HEK293T (cell line): ENCODE measurements around the gene PPP1R10.
A peak's percentile ranks its signal among the peaks of the same experiment; 100 is the strongest.

Source experiments
- CTCF ChIA-PET: fragments of 350-600 bp; formaldehyde crosslinking; extraction: SDS; loops from one replicate; lab custom pipeline; 2021; ENCODE audit warnings: antibody characterized with exemption, inconsistent platforms; lab: Yijun Ruan, JAX
- POLR2A ChIA-PET: fragments of 350-600 bp; formaldehyde crosslinking; extraction: SDS; loops from one replicate; lab custom pipeline; 2020; ENCODE audit warnings: antibody characterized with exemption, inconsistent platforms; lab: Yijun Ruan, JAX
- DNase-seq: peaks from one replicate; pipeline ENCODE4 v3.0.0; 2012; ENCODE audit warnings: mixed read lengths; ENCODE audit errors: extremely low spot score
- ARNT ChIP-seq: fragments of 450-650 bp; IDR thresholded peaks from 2 replicates; pipeline ENCODE4 v1.6.1; 2017; ENCODE audit warnings: mild to moderate bottlenecking
- BHLHE40 ChIP-seq: fragments of 450-650 bp; IDR thresholded peaks from 2 replicates; pipeline ENCODE4 v1.6.1; 2016; ENCODE audit warnings: mild to moderate bottlenecking, moderate library complexity, borderline replicate concordance
- CTBP1 ChIP-seq: fragments of 450-650 bp; IDR thresholded peaks from 2 replicates; pipeline ENCODE4 v1.6.1; 2016; ENCODE audit warnings: borderline replicate concordance
- ELF4 ChIP-seq: fragments of 450-650 bp; IDR thresholded peaks from 2 replicates; pipeline ENCODE4 v1.6.1; 2017; ENCODE audit warnings: antibody characterized with exemption
- FOXA1 ChIP-seq: fragments of 450-650 bp; IDR thresholded peaks from 2 replicates; pipeline ENCODE4 v1.6.1; 2016; ENCODE audit warnings: mild to moderate bottlenecking
- FOXK2 ChIP-seq: fragments of 450-650 bp; IDR thresholded peaks from 2 replicates; pipeline ENCODE4 v1.6.1; 2016; ENCODE audit warnings: mild to moderate bottlenecking
- FOXM1 ChIP-seq: fragments of 450-650 bp; IDR thresholded peaks from 2 replicates; pipeline ENCODE4 v1.6.1; 2017; ENCODE audit warnings: mild to moderate bottlenecking, borderline replicate concordance
- HDGF ChIP-seq: fragments of 450-650 bp; IDR thresholded peaks from 2 replicates; pipeline ENCODE4 v1.6.1; 2017; ENCODE audit warnings: antibody characterized with exemption, borderline replicate concordance
- LEF1 ChIP-seq: fragments of 450-650 bp; IDR thresholded peaks from 2 replicates; pipeline ENCODE4 v1.6.1; 2017; ENCODE audit warnings: mild to moderate bottlenecking, borderline replicate concordance
- NFRKB ChIP-seq: fragments of 450-650 bp; IDR thresholded peaks from 2 replicates; pipeline ENCODE4 v1.6.1; 2016; ENCODE audit warnings: mild to moderate bottlenecking, moderate library complexity
- SP1 ChIP-seq: fragments of 450-650 bp; IDR thresholded peaks from 2 replicates; pipeline ENCODE4 v1.6.1; 2017
- SUZ12 ChIP-seq: fragments of 450-650 bp; IDR thresholded peaks from 2 replicates; pipeline ENCODE4 v1.6.1; 2016; ENCODE audit warnings: mild to moderate bottlenecking
- TARDBP ChIP-seq: fragments of 450-650 bp; IDR thresholded peaks from 2 replicates; pipeline ENCODE4 v1.6.1; 2016
- ZNF384 ChIP-seq: fragments of 450-650 bp; IDR thresholded peaks from 2 replicates; pipeline ENCODE4 v1.6.1; 2016
- TF ChIP-seq, protein P1 (sequence below): fragments of 450-650 bp; IDR thresholded peaks from 2 replicates; pipeline ENCODE4 v1.6.1; 2016

Gene PPP1R10

DNA sequence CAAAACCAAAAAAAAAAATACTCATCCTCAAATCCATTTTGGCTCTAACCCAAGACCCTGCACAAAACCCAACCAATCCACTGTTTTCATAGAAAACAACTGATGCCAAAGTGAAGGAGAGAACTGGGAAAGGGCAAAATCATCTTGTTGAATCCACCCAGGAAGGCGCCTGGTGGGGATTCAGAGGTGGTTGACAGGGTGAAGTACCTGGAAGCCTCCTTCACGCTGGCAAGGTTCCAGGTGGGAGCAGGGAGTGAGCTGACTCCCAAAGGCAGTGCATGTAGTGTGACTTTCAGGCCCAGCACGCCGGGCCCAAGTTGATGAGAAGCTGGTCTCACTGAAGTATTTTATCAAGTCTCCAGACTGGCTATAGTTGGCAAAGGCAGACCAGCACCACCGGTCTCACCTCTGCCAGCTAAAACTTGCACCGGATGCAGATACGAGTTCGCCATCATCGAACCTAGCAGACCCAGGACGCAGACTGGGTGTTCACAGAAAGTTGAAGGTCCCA lies 16.5 kb downstream of the PPP1R10 start:
- POLR2A ChIA-PET = interaction anchor here (1.0 to 7.0 kb wide), 5 partner anchors 10 to 56 kb away, joined by 3 to 90 read pairs (median 7); partner anchors contain the start of gene PRR3
- TF ChIP-seq, protein P1, sequence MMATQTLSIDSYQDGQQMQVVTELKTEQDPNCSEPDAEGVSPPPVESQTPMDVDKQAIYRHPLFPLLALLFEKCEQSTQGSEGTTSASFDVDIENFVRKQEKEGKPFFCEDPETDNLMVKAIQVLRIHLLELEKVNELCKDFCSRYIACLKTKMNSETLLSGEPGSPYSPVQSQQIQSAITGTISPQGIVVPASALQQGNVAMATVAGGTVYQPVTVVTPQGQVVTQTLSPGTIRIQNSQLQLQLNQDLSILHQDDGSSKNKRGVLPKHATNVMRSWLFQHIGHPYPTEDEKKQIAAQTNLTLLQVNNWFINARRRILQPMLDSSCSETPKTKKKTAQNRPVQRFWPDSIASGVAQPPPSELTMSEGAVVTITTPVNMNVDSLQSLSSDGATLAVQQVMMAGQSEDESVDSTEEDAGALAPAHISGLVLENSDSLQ = no peak
- TF ChIP-seq FOXA1 (no peak), SP1 (no peak)
- CTCF ChIA-PET = interaction anchor here (1.3 to 1.5 kb wide), 2 partner anchors 12 to 130 kb away, joined by 4 to 5 read pairs; no protein-coding TSS in a partner anchor
- no peak for DNase-seq

DNA sequence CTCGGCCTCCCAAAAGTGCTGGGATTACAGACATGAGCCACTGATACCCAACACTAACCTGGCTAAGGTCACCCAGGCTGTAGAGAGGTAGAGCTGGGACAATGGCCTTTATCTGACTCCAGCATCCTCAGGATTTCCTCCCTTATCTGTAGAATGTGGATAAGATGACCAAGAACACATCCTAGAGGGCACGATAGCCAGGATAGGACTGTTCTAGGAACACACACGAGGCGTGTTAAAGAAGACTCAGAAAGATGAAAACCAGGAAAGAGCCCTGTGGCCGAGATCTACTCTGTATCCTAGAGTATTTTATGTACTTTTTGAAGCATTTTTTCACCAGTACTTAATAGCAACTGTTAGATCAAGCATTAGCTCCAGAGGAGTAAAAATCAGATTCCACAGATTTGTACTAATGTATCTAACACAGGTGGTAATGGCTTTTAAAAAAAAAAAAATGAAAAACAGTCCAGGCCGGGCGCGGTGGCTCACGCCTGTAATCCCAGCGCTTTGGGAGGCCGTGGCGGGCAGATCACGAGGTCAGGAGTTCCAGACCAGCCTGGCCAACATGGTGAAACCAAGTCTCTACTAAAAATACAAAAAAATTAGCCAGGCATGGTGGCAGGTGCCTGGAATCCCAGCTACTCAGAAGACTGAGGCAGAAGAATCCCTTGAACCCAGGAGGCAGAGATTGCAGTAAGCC lies 17.3 kb downstream of the PPP1R10 start:
- ChIA-PET CTCF (no interaction called here), POLR2A (interaction anchor here (1.0 to 7.0 kb wide), 5 partner anchors 9 to 55 kb away, joined by 3 to 90 read pairs (median 7); partner anchors contain the start of gene PRR3)
- no peak for DNase-seq
- TF ChIP-seq BHLHE40 (no peak), FOXA1 (no peak), SP1 (no peak), HDGF (no peak), SUZ12 (no peak), CTBP1 (no peak)

DNA sequence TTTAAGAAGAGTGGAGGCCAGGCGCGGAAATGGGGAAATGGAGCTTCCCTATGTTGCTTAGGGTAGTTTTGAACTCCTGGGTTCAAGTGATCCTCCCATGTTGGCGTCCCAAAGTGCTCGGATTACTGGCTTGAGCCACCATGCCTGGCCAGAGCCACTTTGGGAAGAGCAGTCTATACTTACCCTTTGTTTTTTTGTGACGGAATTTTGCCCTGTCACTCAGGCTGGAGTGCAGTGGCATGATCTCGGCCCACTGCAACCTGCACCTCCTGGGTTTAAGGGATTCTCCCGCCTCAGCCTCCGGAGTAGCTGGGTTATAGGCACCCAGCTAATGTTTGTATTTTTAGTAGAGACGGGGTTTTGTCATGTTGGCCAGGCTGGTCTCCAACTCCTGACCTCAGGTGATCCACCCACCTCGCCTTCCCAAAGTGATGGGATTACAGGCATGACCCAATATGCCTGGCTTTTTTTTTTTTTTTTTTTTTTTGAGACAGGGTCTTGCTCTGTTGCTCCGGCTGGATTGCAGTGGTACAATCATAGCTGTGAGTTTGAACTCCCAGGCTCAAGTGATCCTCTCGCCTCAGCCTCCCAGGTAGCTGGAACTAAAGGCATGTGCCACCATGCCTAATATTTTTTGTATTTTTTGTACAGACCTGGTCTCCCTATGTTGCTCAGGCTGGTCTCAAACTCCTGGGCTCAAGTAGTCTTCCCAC lies 18.0 kb downstream of the PPP1R10 start:
- ChIA-PET POLR2A (interaction anchor here (1.1 to 7.0 kb wide), 4 partner anchors 9 to 42 kb away, joined by 3 to 90 read pairs (median 11); partner anchors contain the start of gene PRR3), CTCF (interaction anchor here (1.0 kb wide), 1 partner anchor 54 kb away, joined by 5 read pairs; no protein-coding TSS in a partner anchor)

DNA sequence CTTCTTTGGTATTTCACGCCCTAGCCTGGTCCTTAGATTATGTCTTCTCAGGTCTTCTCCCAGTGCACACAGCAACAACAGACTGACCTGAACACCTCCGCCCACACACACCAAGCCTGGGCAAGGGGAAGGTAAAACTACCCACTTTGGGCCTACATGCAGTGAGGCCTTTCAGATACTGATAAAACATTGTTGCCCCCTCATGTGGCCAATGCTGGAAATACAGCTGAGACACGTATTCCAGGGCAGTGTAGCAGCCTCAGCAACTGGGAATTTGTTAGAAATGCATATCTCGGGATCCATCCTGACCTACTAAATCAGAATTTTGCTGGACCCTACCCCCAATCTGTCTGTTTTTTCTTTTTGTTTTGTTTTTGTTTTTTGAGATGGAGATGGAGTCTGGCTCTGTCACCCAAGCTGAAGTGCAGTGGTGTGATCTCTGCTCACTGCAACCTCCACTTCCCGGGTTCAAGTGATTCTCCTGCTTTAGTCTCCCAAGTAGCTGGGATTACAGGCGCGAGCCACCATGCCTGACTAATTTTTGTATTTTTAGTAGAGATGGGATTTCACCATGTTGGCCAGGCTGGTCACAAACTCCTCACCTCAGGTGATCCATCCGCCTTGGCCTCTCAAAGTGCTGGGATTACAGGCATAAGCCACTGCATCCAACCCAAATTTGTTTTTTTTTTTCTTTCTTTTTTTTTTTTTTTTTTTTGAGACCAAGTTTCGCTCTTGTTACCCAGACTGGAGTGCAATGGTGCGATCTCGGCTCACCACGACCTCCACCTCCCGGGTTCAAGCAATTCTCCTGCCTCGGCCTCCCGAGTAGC lies 19.5 kb downstream of the PPP1R10 start:
- CTCF ChIA-PET = interaction anchor here (0.6 to 2.8 kb wide), 12 partner anchors 10 to 134 kb away, joined by 3 to 18 read pairs (median 4); partner anchors contain the start of gene ABCF1
- peak; percentile 70 for DNase-seq
- POLR2A ChIA-PET = interaction anchor here (0.8 to 7.0 kb wide), 8 partner anchors 8 to 75 kb away, joined by 3 to 90 read pairs (median 3); partner anchors contain the start of genes ABCF1, DHX16, GNL1 and PRR3

More for the DNA sequence above, 18.0 kb downstream of the PPP1R10 start:
- TF ChIP-seq, protein P1 = peak; percentile 42; the same call in 1 of the 2 replicates
- TF ChIP-seq FOXK2 = no peak
- no peak for TF ChIP-seq FOXA1
- no peak for TF ChIP-seq CTBP1
- no peak for TF ChIP-seq HDGF
- peak; percentile 50 for TF ChIP-seq ZNF384
- no peak for DNase-seq

DNA sequence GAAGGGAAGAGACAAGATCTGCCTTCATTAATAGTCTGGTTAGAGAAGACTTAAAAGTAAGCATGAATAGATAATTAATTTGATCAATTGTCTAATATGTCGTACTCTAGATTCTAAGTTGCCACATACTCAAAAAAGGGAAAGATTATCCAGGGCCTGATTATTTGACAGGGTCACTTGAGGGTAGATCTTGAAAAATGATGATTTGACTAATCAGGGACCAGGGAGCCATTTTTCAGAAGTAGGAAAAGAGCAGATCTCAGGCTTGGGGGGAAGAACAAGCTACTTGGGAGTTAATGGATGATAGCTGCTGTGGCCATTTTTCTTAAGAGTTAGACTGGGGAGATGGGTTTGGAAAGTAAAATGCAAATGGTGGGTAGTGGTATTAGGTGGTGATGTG lies 24.8 kb downstream of the PPP1R10 start:
- DNase-seq = no peak
- POLR2A ChIA-PET = interaction anchor here (0.8 to 1.2 kb wide), 3 partner anchors 21 to 25 kb away, joined by 3 to 5 read pairs (median 3); partner anchors contain the start of genes ABCF1, MRPS18B and PPP1R10
- TF ChIP-seq BHLHE40 (no peak), ELF4 (no peak), LEF1 (no peak), CTBP1 (no peak), HDGF (no peak), FOXM1 (no peak), SUZ12 (no peak), TARDBP (no peak), ZNF384 (no peak), ARNT (no peak)
- TF ChIP-seq, protein P1 = no peak
- CTCF ChIA-PET = no interaction called here

DNA sequence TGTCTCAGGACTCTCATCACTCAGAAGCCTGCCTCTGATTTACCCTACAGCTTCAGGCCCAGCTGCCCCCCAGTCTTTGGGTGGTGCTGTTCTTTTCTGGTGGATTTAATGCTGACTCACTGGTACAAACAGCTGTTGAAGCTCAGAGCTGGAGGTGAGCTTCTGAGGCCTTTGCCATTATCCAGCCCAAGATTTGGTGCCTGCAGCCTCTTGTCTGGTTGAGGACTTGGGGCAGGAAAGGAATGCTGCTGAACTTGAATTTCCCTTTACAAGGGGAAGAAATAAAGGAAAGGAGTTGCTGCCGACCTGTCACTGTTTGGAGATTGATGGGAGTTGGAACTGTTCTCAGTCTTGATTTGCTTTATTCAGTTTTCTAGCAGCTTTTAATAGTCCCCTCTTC lies 26.0 kb downstream of the PPP1R10 start:
- POLR2A ChIA-PET = interaction anchor here (0.6 to 2.3 kb wide), 5 partner anchors 9 to 55 kb away, joined by 3 to 17 read pairs (median 3); no protein-coding TSS in a partner anchor

More for the DNA sequence above, 26.0 kb downstream of the PPP1R10 start:
- CTCF ChIA-PET = no interaction called here
- no peak for DNase-seq
- TF ChIP-seq SUZ12 (no peak), NFRKB (no peak), HDGF (no peak)
- TF ChIP-seq, protein P1 = no peak
